ENCODE measurements around the gene PYGM.

GRCh38 chr11:64717268-64717578, 42.6 kb downstream of the PYGM start:
- TF ChIP-seq, protein P1, sequence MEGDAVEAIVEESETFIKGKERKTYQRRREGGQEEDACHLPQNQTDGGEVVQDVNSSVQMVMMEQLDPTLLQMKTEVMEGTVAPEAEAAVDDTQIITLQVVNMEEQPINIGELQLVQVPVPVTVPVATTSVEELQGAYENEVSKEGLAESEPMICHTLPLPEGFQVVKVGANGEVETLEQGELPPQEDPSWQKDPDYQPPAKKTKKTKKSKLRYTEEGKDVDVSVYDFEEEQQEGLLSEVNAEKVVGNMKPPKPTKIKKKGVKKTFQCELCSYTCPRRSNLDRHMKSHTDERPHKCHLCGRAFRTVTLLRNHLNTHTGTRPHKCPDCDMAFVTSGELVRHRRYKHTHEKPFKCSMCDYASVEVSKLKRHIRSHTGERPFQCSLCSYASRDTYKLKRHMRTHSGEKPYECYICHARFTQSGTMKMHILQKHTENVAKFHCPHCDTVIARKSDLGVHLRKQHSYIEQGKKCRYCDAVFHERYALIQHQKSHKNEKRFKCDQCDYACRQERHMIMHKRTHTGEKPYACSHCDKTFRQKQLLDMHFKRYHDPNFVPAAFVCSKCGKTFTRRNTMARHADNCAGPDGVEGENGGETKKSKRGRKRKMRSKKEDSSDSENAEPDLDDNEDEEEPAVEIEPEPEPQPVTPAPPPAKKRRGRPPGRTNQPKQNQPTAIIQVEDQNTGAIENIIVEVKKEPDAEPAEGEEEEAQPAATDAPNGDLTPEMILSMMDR (IDR thresholded peaks at IDR 0.05), result no peak
- no peak for TF ChIP-seq POLR2A (IDR thresholded peaks at IDR 0.05)
